ENCODE results near the gene WDR86.

DNA sequence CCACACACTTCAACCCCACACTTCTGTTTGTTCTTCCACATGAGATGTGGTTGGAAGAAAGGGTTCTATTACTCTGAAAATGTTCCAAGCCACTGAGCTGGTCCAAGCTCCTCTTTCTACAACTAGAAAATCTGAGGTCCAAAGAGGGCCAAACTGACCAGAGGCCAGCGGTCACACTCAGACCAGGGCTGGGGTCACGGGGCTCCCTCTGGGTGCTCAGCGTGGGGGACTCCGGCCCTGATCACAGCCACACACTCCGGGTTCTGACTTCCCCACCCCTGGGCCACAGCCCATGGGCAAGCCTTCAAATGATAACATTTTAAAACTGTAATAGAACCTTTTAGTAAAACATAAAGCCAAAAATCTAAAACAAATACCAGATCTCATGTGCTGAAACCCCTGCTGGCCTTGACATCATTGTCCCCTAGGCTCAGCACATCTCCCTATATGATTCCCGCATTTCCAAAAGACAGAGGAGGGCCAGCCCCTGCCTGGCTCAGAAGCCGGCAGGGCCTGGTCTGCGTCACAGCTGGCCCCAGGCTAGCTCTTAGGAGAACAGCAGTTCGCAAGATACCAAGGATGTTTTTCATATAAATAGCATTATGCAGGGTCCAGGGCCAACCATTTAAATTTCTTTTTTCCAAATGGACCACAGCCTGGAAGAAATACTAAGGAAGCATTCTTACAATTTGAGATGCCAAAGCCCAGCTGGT lies 26.8 kb upstream of the WDR86 start:
- TF ChIP-seq ZFP30 (CRISPR knock-in tag; IDR thresholded peaks at IDR 0.05), result no peak
- TF ChIP-seq TCF4 (CRISPR knock-in tag; IDR thresholded peaks at IDR 0.05; ENCODE audit: borderline replicate concordance), result peak; percentile 82
- TF ChIP-seq ZNF70 (CRISPR knock-in tag; IDR thresholded peaks at IDR 0.05), result no peak

All from SK-N-SH treated with all-trans-retinoic acid at 6 μM for 48 hours (cell line).